Endothelial cell (in vitro differentiated cells): ENCODE measurements around the gene MCRIP1. TPM values are rescaled to one million over a fixed set of nuclear protein-coding genes. Genes with fewer than 3 reads are reported as not detected.
A peak's percentile ranks its signal among the peaks of the same experiment; 100 is the strongest.

Source experiments
- DNase-seq: peaks from one replicate; pipeline ENCODE4 v3.0.0; 2021; ENCODE audit warnings: low spot score
- H3K27ac Mint-ChIP-seq: one replicate; pipeline ENCODE4 v1.8.0; 2021; ENCODE audit warnings: mixed read lengths, inconsistent platforms; ENCODE audit not compliant: unreplicated experiment
- H3K27me3 Mint-ChIP-seq: one replicate; pipeline ENCODE4 v1.8.0; 2021; ENCODE audit warnings: mild to moderate bottlenecking, moderate library complexity, mixed read lengths, inconsistent platforms; ENCODE audit not compliant: unreplicated experiment
- H3K36me3 Mint-ChIP-seq: one replicate; pipeline ENCODE4 v1.8.0; 2021; ENCODE audit warnings: mild to moderate bottlenecking, low read depth, mixed read lengths, inconsistent platforms; ENCODE audit not compliant: unreplicated experiment
- H3K4me1 Mint-ChIP-seq: one replicate; pipeline ENCODE4 v1.8.0; 2021; ENCODE audit warnings: mild to moderate bottlenecking, mixed read lengths, inconsistent platforms; ENCODE audit not compliant: unreplicated experiment
- H3K4me3 Mint-ChIP-seq: one replicate; pipeline ENCODE4 v1.8.0; 2021; ENCODE audit warnings: mild to moderate bottlenecking, mixed read lengths, inconsistent platforms; ENCODE audit not compliant: unreplicated experiment
- H3K9me3 Mint-ChIP-seq: one replicate; pipeline ENCODE4 v1.8.0; 2021; ENCODE audit warnings: mixed read lengths, inconsistent platforms; ENCODE audit not compliant: unreplicated experiment
- total RNA-seq: library from RNA; stranded (reverse); fragmentation: NEBNext Ultra II Directional; extraction: Animal tissue kit (Norgen Biotek cat#: 25700); gene quantifications from one replicate; pipeline ENCODE4 v1.2.1, GENCODE V29; 2021; ENCODE audit not compliant: unreplicated experiment
- TF ChIP-seq, protein P1 (sequence below): fragments of 200-600 bp; sonication (generic); IDR thresholded peaks from one replicate; pipeline ENCODE4 v1.5.0; 2021; ENCODE audit warnings: antibody characterized with exemption; ENCODE audit not compliant: unreplicated experiment

The MCRIP1 gene
- total RNA-seq, 1 donor from 2014 or later = 190 TPM

DNA sequence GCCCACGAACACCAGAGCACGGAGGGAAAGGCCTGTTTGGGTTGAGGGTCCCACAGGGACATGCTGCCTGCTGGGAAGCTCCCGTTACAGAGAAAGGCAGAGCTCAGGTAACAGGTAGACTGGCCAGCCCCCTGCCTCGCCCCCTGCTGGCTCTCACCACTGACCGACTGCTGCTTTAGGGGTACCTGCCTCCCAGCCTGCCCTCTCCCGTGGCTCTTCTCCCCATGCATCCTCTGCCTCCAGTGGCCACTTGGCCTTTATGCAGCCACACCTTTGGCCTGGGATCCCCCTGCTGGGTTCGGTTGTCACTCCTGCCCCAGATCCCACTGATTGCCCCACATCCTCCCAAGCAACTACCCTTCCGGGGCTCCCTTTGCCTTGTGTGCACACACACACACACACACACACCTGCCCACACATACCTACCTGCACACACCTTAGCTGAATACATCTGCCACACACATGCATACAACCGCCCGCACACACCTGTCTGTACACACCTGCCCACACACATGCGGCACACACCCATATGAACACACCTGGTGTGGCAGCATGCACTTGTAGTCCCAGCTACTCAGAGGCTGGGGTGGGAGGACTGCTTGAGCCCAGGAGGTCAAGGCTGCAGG is 7.1 kb downstream of the MCRIP1 start:
- H3K9me3 Mint-ChIP-seq = no peaks in the 10 kb centered on the region
- H3K27ac Mint-ChIP-seq = no peak overlapping the region
- H3K4me3 Mint-ChIP-seq = peak overlapping the region; percentile 85
- TF ChIP-seq, protein P1, sequence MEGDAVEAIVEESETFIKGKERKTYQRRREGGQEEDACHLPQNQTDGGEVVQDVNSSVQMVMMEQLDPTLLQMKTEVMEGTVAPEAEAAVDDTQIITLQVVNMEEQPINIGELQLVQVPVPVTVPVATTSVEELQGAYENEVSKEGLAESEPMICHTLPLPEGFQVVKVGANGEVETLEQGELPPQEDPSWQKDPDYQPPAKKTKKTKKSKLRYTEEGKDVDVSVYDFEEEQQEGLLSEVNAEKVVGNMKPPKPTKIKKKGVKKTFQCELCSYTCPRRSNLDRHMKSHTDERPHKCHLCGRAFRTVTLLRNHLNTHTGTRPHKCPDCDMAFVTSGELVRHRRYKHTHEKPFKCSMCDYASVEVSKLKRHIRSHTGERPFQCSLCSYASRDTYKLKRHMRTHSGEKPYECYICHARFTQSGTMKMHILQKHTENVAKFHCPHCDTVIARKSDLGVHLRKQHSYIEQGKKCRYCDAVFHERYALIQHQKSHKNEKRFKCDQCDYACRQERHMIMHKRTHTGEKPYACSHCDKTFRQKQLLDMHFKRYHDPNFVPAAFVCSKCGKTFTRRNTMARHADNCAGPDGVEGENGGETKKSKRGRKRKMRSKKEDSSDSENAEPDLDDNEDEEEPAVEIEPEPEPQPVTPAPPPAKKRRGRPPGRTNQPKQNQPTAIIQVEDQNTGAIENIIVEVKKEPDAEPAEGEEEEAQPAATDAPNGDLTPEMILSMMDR = no peak
- peaks cover 10% of the 10 kb centered on the region for H3K4me1 Mint-ChIP-seq
- DNase-seq = no peak
- H3K36me3 Mint-ChIP-seq = peaks cover 9% of the 10 kb centered on the region
- H3K27me3 Mint-ChIP-seq = peaks cover 7% of the 10 kb centered on the region

GRCh38 chr17:81824595-81824994 is 8.5 kb downstream of the MCRIP1 start:
- Mint-ChIP-seq H3K36me3 (peaks cover 9% of the 10 kb centered on the region), H3K4me1 (peaks cover 8% of the 10 kb centered on the region), H3K9me3 (no peaks in the 10 kb centered on the region), H3K27ac (no peak overlapping the region), H3K4me3 (no peak overlapping the region), H3K27me3 (peaks cover 7% of the 10 kb centered on the region)
- DNase-seq = no peak
- TF ChIP-seq, protein P1 = no peak

DNA sequence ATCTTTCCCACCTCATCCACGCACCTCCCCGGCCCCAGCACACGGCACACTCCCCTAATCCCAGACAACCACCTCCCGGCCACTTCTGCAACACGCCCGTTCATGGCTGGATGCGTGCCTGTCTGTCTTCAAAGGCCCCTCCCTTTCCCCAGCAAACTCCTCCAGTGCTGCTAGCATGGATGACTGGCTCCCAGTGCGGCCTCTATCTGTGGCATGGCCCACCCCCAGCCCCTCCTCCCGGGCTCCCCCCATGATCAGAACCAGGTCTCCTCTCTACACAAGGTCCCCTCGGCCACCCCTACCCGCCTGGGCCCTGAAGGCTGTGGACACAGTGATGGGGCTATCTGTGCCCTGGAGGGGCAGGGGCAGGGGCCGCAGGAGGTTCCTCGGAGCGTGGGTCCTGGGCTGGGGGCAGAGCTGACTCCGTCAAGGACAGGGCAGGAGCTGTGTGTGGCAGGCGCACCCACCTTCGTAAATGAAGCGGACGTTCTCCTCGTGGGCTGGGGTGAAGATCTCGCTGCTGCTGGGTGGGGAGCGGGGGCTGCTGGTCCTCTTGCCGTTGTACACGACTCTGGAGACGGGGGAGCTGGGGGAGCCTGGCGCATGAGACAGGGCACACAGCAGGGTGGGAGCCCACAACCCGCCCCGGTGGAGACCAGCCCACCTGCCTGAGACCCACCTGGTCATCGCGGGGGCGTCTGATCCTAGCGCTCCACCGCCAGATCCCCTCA is 9.1 kb downstream of the MCRIP1 start:
- Mint-ChIP-seq H3K36me3 (peaks cover 9% of the 10 kb centered on the region), H3K27ac (peak overlapping the region; percentile 24), H3K4me1 (peaks cover 7% of the 10 kb centered on the region), H3K9me3 (no peaks in the 10 kb centered on the region), H3K4me3 (peak overlapping the region; percentile 67), H3K27me3 (peaks cover 6% of the 10 kb centered on the region)
- TF ChIP-seq, protein P1 = no peak
- DNase-seq = no peak

DNA sequence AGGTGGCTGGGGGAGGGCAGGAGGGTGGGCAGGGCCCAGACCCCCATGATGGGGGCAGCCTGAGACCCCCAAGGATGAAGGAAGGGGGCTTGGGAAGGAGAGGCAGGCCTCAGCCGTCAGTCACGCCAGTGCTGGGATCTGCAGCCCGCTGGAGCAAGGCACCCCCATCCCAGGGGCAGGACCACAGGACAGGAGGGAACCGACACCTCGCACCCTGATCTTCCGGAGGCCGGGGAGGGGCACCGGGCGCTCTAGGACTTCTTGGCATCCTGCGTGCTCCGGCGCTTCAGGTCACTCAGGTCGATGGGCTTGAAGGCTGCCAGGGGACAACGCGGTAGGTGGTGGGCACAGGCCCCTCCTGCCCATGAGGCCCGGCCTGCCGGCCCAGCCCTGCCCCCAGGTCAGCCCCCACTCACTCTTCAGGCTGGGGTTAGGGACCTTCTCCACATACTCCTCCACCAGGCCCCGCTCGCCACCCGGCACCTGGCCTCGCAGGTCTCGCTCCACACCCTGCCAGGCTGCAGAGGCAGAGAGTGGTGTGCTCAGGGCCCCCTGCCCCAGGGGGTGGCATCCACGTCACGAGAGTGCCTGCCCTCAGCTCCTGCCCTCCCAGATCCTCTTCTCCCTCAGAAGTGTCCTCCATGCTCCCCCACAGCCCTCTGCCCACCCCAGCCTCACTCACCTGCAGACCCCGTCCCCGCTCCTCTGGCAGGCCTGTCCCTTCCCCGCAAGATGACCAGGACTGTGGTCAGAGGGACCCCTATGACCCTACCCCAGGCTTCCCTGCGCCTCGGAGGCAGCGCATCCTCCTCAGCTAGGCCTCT is 9.9 kb downstream of the MCRIP1 start:
- Mint-ChIP-seq H3K27me3 (peaks cover 3% of the 10 kb centered on the region), H3K4me3 (peak overlapping the region; percentile 67), H3K36me3 (peaks cover 9% of the 10 kb centered on the region), H3K9me3 (no peaks in the 10 kb centered on the region), H3K4me1 (peaks cover 3% of the 10 kb centered on the region), H3K27ac (peak overlapping the region; percentile 24)
- no peak for DNase-seq
- TF ChIP-seq, protein P1 = no peak
